Colonic mucosa (tissue), 4 donors: ENCODE measurements around the gene GDPD5. TPM values are rescaled to one million over a fixed set of nuclear protein-coding genes. Genes with fewer than 3 reads are reported as not detected.

Source experiments
- DNase-seq: peaks from one replicate; pipeline ENCODE4 v3.0.0-alpha.2; 2020
- H3K27ac ChIP-seq: fragments of 200-600 bp; one replicate; pipeline ENCODE4 v1.8.0; 2021
- H3K27me3 ChIP-seq: fragments of 200-600 bp; one replicate; pipeline ENCODE4 v1.8.0; 2021
- H3K36me3 ChIP-seq: fragments of 200-600 bp; one replicate; pipeline ENCODE4 v1.8.0; 2021
- H3K4me1 ChIP-seq: fragments of 200-600 bp; one replicate; pipeline ENCODE4 v1.8.0; 2021; ENCODE audit warnings: mild to moderate bottlenecking
- H3K4me3 ChIP-seq: fragments of 200-600 bp; one replicate; pipeline ENCODE4 v1.8.0; 2021
- H3K9ac ChIP-seq, 2 donors: one replicate each; pipeline ENCODE4 v1.7.0; 2013; ENCODE audit warnings: control low read depth in 2 of 2, low read depth in 2 of 2, low read length in 2 of 2
- H3K9me3 ChIP-seq: fragments of 200-600 bp; one replicate; pipeline ENCODE4 v1.8.0; 2021
- CTCF ChIP-seq: fragments of 200-600 bp; IDR thresholded peaks from one replicate; pipeline ENCODE4 v1.8.0; 2022; ENCODE audit warnings: antibody characterized with exemption, mild to moderate bottlenecking
- intact Hi-C: fragments of 100-400 bp; cut with DNase I; formaldehyde crosslinking; loops from one replicate; pipeline ENCODE4 v1.14.1; 2022
- total RNA-seq, 2 donors: library from RNA; stranded (reverse); fragmentation: NEBNext Ultra II Directional in 1 of 2; extraction: Animal tissue kit (Norgen Biotek cat#: 25700) in 1 of 2; gene quantifications; one replicate each; pipeline ENCODE4 v1.2.1, GENCODE V29; 2021
- donor health status: healthy.
- donor health status: DM: no; HTN: no; CAD: no.
- donor health status: DM: no; HTN: no; CAD: no.

GDPD5 gene
- total RNA-seq, 2 donors from 2014 or later, result 2.6 to 4.1 TPM

- intact Hi-C loops, result no loop called here
- TF ChIP-seq CTCF, result no peak
- Histone ChIP-seq H3K9me3 (no peaks in the 10 kb centered on the region), H3K27ac (no peak overlapping the region), H3K9ac (no peak overlapping the region), H3K4me3 (no peak overlapping the region), H3K27me3 (no peaks in the 10 kb centered on the region), H3K4me1 (no peaks in the 10 kb centered on the region), H3K36me3 (no peaks in the 10 kb centered on the region)
- DNase-seq, result no peak
These were observed 12.5 kb downstream of the GDPD5 start for GRCh38 chr11:75513250-75513649.

- H3K9me3 ChIP-seq, result no peaks in the 10 kb centered on the region
- intact Hi-C loops, result no loop called here
- H3K27me3 ChIP-seq, result no peaks in the 10 kb centered on the region
- no peak for TF ChIP-seq CTCF
- H3K9ac ChIP-seq, result no peak overlapping the region
- no peak overlapping the region for H3K4me3 ChIP-seq
- DNase-seq, result no peak
- H3K27ac ChIP-seq, result no peak overlapping the region
- no peaks in the 10 kb centered on the region for H3K36me3 ChIP-seq
- H3K4me1 ChIP-seq, result no peaks in the 10 kb centered on the region
These were observed 15.1 kb downstream of the GDPD5 start for GRCh38 chr11:75510723-75511019.

GRCh38 chr11:75510004-75510722, 15.6 kb downstream of the GDPD5 start:
- Histone ChIP-seq H3K27me3 (no peaks in the 10 kb centered on the region), H3K9me3 (no peaks in the 10 kb centered on the region), H3K9ac (no peak overlapping the region), H3K4me3 (no peak overlapping the region), H3K27ac (no peak overlapping the region), H3K36me3 (no peaks in the 10 kb centered on the region), H3K4me1 (no peaks in the 10 kb centered on the region)
- TF ChIP-seq CTCF, result no peak
- no peak for DNase-seq
- intact Hi-C loops, result no loop called here

GRCh38 chr11:75509020-75509720, 16.6 kb downstream of the GDPD5 start:
- no peak overlapping the region for H3K27ac ChIP-seq
- DNase-seq, result no peak
- TF ChIP-seq CTCF, result no peak
- H3K27me3 ChIP-seq, result no peaks in the 10 kb centered on the region
- H3K4me3 ChIP-seq, result no peak overlapping the region
- intact Hi-C loops, result no loop called here
- no peak overlapping the region for H3K9ac ChIP-seq
- no peaks in the 10 kb centered on the region for H3K36me3 ChIP-seq
- no peaks in the 10 kb centered on the region for H3K4me1 ChIP-seq
- no peaks in the 10 kb centered on the region for H3K9me3 ChIP-seq

- no peaks in the 10 kb centered on the region for H3K36me3 ChIP-seq
- intact Hi-C loops, result no loop called here
- DNase-seq, result no peak
- no peak for TF ChIP-seq CTCF
- H3K4me3 ChIP-seq, result no peak overlapping the region
- no peak overlapping the region for H3K9ac ChIP-seq
- no peaks in the 10 kb centered on the region for H3K27me3 ChIP-seq
- no peak overlapping the region for H3K27ac ChIP-seq
- no peaks in the 10 kb centered on the region for H3K9me3 ChIP-seq
- H3K4me1 ChIP-seq, result no peaks in the 10 kb centered on the region
These were observed 17.6 kb downstream of the GDPD5 start for GRCh38 chr11:75508051-75508561.
